Kidney glomerular epithelial cell (primary cell): Measurements from ENCODE around the gene STUM.
"Not testable (repeated sequence)": the region's sequence is repeated elsewhere in the genome, so short reads cannot be mapped to it uniquely, and the experiment has no call there.

Experiments
- DNase-seq: peaks from one replicate; lab custom pipeline; 2025; lab: John Stamatoyannopoulos, UW

The STUM gene

DNA sequence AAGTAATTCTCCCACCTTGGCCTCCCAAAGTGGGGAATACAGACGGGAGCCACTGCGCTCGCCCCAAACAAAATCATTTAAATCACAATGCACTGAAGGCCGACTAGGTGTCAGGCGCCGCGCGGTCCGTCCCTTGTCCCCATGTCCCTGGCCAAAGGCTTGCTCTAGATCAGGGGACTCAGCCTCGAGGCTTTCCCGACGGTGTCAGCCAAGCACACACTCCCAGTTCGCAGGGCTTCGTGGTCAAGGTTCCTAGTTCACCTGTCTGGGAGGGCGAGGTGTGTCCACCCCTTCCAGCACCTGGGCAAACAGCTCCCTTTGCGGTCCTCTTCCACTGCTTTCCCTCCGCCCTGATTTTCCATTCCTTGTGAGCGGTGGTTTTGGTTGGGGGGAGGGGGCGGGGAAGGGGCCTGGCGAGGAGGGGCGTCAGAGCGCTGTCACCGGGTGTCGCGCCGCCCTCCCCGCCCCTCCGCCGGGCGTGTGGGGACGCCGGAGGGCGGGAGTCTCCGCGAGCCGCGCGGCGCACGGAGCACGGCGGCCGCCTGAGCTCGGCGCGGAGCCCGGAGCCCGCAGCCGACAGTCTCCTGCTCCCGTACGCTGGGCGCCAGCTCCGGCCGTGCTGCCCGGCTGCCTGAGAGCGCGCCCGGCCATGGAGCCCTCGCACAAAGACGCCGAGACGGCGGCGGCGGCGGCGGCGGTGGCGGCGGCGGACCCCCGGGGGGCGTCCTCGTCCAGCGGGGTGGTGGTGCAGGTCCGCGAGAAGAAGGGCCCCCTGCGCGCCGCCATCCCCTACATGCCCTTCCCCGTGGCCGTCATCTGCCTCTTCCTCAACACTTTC, at the start of gene STUM:
Gene STUM (plus strand): TSS at position 509 of the 838 bp plus-strand sequence. CDS start 141 bp downstream, at position 650.
- DNase-seq = no peak

DNA sequence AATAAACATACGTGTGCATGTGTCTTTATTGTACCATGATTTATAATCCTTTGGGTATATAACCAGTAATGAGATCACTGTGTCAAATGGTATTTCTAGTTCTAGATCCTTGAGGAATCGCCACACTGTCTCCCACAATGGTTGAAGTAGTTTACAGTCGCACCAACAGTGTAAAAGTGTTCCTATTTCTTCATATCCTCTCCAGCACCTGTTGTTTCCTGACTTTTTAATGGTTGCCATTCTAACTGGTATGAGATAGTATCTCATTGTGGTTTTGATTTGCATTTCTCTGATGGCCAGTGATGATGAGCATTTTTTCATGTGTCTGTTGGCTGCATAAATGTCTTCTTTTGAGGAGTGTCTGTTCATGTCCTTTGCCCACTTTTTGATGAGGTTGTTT, 48.9 kb upstream of the STUM start:
- DNase-seq = not testable (repeated sequence)

DNA sequence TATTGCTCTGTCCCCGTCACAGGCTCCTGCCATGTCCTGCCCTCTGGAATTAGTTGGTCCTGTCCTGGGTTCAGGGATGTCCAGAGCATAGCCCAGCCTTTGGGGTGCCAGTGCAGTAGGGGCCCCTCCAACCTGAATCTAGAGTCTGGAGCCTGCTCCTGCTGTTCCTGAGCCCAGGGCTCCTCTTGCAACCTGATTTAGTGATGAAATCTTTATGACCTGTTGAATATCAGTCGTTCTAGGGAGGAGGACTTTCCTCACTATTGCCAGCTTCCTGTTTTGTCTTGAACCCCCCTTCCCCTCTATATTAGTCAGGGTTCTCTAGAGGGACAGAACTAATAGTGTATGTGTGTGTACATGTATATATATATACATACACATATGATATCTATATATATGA, 42.5 kb upstream of the STUM start:
- no peak for DNase-seq

DNA sequence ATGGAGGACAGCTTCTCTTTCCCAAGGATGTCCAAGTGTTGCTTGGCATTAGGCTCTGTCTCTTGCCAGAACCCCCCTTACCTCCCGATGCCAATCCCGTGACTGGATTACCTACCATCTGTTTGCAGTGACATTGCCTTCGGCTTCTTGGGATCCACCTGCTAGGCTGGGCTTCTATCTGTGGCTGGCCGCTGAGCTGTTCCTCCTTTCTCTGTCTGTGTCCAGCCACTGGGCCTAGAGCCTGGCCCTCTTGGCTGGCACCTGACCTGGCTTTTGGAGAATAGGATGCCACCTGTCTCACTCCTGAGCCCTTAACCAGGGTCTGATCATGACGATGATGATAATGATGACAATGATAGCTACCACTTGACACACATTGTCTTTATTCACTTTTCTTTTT, 41.6 kb upstream of the STUM start:
- DNase-seq = no peak

DNA sequence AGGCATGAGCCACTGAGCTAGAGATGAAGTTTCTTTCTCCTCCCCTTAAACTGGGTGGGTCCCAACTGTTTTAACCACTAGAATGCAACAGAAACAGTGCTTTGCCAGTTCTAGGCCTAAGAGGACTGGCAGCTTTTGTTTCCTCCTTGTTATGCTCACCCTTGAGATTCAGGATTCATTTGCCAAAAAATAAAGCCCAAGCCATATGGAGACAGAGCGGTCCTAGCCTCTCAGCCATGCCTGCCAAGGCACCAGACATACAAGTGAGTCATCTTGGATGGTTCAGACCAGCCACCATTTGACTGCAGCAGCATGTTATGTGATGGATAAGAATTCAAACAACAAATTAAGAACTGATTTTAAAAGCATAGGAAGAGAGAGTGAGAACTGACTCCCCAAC, 38.1 kb upstream of the STUM start:
- DNase-seq = no peak

DNA sequence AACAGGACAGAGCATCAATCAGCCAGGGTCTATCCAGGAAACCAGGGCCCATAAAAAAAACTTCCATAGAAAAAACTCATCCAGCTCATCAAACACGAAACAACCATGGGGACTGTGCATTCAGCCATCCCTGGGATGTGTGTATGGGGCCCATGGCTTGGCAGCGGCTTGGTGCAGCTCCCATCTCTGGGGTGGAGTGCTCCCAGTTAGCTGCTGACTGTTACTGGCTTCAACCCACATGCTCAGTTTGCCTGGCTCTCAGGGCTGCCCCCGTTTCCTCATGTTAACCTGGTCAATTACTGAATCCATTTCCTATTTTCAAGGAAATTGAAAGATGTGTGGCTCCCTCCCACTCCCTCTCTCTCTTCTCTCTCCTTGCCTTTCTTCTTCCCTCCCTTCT, 37.3 kb upstream of the STUM start:
- no peak for DNase-seq

- peak; percentile 1 for DNase-seq
Measured at GRCh38 chr1:226512076-226512728, 36.4 kb upstream of the STUM start.

GRCh38 chr1:226518375-226518774, 30.2 kb upstream of the STUM start:
- DNase-seq = no peak

DNA sequence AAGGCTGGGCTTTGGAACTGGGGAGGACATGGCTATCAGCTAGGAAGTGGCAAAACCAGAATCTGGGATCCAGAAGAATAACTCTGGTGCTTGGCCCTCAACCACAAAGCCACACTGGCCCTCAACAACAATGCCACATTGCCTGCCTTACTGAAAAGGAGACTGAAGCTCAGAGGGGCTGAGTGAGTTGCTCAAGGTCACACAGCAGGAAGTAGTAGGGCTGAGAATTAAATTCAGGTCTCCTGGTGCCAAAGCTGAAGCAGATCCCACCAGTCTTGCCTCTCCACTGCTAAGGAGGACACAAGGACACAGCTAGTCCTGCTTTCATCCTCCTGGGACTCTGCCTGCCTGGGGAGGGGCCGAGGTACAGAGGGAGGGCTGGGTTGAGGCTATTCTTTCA, 29.4 kb upstream of the STUM start:
- DNase-seq = no peak

DNA sequence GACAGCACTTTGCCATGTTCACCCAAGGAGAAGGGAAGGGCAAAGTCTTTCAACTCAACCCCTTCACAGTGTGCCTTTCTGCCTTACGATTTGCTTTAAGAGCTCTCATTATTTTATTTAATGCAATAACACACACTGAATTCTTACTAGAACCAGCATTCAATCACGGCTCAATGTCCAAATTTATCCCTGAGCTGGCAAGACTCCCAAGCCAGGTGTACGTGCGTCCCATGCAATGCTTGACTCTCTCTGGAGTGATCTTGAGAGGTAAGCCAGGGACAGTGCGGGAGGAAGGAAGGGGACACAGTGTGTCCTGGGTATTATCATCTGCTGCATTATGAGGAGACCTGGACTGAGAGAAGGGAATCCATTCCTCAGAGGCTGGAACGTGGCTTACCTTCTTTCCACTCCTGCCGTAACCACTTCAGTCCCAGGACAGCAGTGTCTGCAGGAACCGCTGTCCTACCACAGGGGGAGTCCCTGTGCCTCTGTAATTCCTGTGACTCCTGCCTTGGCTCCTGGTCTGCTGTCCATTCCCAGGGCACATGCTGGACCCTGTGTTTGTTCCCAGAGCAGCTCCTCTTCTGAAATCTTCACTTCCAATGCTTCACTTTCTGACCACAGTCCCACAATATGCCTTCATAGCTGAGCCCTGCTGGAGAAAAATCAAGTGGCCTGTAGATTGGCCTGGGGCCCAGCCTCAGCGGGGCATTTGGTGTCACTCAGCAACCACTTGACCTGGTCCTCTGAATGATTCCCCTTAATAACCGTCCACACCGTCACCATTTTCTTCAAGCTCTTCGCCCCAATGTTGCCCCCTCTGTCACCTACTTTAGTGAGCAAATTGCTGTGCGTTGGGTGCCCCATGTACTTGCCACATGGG, 28.6 kb upstream of the STUM start:
- no peak for DNase-seq

DNA sequence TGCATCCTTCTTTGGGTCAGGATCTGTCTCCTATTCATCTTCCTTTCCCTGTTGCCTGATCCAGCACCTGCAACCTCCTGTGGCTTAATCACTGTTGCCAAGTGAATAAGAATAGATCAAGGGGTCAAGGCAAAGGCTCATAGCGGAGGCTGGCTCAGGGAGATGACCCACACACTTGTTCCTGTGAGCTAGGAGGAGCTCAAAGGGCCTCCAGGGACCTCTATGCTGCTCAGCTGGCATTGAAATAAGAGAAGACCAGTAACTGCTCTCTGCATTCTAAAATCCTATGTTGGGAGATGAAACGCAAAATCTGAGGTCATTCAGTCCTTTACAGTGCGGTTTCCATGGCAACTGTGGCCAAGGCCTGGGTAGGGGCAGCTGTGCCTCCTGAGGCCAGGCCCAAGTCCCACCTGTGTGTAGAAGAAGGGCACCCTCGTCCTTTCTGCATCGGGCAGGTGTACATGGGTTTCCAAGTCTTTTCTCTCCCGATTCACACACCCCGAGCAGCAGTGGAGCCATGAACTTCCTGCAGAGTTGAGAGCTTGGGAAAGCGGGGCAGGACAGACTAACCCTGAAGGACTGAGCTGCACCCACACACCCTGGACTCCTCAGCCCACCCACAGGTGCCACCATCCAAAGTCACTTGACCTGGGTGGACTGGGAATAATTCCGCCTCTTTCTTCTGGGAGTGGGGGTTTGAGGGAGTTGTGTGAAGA, 27.8 kb upstream of the STUM start:
- DNase-seq = no peak

DNA sequence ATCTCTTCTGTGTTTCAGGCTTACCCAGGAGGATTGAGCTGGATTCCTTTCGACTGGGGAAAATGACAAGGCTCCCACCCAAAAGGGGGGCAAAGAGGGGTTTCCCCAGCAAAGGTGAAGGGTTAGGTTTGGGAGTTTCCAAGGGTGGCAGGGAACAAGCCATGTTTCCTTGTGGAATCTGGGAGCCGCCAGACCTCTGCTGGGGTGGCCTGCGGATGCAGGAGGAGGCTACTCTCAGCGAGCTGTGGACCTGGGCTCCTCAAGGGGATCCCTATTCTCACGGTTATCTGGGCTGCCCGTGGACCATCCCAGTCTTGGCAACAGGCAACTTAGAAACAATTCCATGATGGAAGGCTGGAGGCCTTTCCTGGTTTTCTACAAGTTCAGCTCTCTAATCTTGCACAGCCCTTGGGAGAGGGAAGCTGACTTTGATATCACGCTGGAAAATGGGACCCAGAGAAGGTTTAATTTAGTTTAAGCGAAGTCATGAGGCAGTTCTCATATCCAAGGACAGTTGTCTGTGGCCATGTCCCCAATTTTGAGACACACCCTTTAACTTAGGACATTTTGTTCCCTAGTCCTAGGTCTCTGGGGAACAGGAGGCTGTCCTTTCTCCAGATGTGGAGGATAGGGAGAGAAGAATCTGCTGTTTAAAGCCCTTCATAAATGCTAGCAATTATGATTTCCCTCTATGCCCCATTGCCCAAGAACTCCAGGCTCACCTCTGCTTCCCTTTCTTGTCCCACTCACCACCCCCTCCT, 24.7 kb upstream of the STUM start:
- no peak for DNase-seq

DNA sequence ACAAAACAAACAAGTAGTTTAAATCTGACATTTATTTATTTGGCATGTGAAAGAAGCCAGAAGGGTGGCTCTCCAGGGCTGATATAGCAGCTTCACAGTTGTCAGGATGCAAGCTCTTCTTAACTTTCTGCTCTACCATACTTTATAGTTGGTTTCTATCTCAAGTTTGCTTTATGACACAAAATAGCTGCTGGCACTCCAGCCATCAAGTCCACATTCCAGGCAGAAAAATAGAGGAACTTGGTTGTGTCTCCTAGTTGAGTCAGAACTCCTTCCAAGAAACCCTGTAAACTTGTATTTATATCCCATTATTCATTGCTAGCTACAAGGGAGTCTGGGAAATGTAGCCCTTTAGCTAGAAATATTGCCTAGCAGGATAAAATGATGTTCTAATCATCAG, 24.0 kb upstream of the STUM start:
- DNase-seq = no peak

GRCh38 chr1:226525750-226526149, 22.8 kb upstream of the STUM start:
- DNase-seq = no peak

DNA sequence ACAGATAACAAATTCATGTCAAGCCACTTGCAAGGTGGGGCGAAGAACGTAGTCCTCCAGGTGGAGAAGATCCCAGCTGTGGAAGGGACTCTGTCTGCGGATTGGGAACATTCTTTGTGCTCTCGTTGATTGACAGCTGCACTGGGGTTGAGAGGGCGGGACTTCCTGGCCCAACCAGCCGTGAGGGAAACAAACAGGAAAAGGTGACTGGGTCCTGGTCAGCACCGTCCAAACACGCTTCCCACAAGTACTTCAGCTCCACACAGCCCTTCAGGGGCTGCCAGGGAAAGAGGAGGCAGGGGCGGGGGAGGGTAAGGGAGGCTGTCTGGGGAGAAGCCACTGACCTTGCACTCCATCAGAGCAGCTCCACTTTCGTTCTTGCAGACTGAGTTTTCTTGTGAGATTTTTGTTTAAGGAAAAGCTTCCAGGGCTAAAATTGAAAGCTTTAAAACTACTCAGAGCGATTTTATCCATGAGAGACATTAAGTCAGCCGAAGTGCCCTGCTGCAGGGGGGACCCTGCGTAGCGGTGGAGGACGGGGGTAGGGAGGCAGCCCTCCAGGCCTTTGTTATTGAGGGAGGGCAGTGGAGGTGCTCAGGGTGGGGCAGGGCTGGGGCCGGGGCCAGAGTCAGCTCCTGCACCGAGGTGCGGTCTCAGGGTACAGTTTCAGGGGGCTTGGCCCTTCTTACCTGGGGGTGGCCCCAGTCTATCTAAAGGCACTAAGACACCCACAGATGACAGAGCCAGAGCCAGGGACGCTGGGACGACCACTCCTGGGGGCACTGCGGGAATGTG, 21.6 kb upstream of the STUM start:
- DNase-seq = no peak

DNA sequence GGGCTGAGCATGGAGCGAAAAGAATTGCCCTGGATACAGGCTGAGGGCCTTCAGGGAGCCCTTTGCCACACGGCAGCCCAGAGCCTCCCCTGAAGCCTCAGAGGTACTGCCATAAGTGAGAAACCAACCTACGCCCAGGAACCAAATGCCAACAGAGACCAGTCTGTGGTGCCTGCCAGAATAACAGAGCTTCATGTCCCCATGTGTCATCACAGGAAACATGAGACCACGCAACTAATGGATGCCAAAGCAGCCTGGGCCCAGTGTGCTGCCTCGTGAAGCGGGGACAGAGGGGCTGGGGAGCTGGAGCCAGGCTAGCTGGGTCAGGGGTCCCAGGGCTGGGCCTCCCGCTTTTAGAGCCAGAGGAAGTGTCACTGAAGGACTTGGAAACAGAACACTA, 18.7 kb upstream of the STUM start:
- DNase-seq = no peak

DNA sequence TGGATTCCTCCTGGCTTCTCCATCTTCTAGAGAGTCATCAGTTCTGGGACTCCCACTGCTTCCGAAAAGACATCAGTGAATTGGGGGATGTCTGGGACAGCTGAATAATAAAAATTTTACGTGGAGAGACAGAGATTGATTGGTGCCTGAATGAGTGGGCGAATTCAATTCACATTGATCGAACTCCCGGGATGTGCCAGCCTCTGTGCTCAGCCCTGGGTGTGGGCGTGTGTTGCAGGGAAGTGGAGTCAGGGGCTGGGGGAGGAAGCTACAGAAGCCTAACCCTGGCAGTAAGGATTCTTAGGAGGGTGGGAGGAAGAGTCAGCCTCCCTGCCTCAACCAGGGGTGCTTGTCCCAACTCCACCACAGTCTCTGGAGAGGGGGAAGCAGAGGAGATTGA, 18.0 kb upstream of the STUM start:
- no peak for DNase-seq

DNA sequence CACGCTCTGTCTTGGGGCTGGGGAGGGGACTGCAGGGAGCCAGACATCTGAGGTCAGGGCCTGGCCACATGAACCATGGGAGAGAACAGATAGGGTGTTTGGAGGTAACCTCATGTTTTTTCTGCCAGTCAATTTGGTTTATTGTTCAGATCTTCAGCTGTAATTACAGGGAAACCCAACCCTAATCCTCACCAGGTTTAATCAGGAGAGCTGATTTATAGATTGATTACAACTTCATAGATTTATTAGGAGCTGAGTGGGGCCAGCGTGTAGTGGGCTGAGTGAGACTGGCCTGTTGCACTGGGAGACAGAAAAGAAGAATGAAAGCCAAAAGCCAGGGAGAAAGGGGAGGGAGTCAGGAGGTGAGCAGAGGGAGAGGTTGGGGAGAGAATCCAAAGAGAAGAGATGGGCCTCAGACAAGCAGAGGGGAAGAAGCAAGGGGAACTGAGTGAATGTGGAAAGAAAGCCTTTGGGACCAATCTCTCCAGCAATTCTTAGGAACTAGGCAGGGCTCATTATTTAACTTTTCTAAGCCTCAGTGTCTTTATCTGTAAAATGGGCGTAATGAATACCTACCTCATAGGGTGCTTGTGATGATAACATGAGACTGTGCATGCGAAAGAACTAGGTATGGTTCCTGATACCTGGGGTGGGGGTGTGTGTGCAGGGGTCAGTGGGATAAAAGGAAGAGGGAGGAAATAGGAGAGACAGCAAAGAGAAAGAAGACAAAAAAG, 17.0 kb upstream of the STUM start:
- no peak for DNase-seq

DNA sequence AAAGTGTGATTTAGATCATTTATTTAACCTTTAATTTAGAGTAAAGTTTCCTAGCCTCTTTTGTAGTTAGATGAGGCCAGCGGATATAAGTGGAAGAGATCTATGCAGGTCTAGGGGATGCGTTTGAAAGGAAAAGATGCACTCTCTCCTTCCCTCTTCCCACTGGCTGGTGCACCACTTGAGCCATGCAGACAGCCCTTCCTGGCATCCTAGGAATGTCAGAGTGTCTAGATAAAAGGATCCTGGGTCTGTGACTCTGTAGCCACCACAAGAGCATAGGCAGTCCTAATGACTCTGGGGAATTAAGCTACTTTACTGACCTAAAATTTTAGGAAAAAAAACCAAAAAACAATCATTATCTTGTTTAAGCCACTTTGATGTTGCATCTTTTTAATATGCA, 16.0 kb upstream of the STUM start:
- no peak for DNase-seq

- no peak for DNase-seq
Measured at GRCh38 chr1:226533220-226533619, 15.3 kb upstream of the STUM start.
